Measurements from ENCODE around the gene ASIC2. TPM values are rescaled to one million over a fixed set of nuclear protein-coding genes. Genes with fewer than 3 reads are reported as not detected.

ASIC2 gene
- total and polyA plus RNA-seq, 2 experiments from 2014 or later, result 0.52 to 2.8 TPM

DNA sequence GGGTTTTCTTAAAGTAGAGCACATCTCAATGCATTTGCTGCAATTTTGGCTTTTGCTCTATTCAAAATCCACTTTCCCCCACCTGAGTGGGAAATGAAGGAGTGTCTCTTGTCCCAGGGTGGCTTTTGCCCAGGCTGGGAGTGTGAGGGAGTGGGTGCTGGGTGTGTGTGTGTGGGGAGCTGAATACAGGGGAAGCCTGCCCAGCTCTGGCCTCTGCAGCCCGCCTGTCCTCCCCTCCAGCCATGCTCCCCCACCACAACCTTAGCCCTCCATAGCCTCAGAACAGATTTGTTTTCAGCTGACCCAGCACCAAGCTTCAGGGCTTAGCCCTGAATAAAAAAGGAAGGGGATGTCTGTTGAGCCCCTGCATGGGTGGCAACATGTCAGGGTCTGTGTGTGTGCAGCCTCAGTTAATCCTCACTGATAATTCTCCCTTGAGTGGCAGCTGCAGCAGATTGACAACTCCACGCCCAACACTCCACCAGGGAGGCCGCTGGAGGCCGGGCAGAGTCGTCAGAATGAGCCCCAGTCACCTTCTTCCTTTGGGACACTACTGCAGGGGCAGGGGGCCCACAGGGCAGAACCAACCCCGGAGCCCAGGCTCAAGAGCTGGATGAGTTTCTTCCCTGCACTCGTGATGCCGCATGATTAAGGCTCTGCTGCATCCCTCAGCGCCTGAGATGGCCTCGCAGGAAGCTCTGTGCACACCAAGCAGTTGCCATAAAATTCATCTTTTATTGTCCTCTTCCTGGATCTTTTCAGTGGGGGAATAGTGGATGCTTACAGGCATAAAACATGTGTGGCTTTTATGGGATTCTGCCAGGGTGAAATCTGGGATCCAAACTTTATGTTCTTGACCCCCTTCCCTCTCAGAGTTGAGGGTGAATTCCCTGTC, 246.5 kb downstream of the ASIC2 start:
- no peaks in the 10 kb centered on the region for H3K9me2 ChIP-seq (ENCODE audit: insufficient read depth)
- Mint-ChIP-seq H3K4me1 (peaks cover 2% of the 10 kb centered on the region; the same call in 1 of the 3 replicates), H3K27me3 (ENCODE audit: insufficient read depth, low read depth, poor library complexity) (peaks cover 4% of the 10 kb centered on the region), H3K36me3 (ENCODE audit: low read depth) (no peaks in the 10 kb centered on the region), H3K9me3 (no peaks in the 10 kb centered on the region), H3K4me3 (no peak overlapping the region), H3K27ac (no peak overlapping the region)
- H3K27me3 ChIP-seq (ENCODE audit: insufficient read depth), result no peaks in the 10 kb centered on the region
- no peak overlapping the region for H3K27ac ChIP-seq (ENCODE audit: low read depth)
- H3F3A ChIP-seq (replicated peaks; ENCODE audit: low read depth), result no peaks in the 10 kb centered on the region
- H3K4me2 ChIP-seq, result no peak overlapping the region
- ATAC-seq, result no peak
- no peak overlapping the region for H2AFZ ChIP-seq
- no peak overlapping the region for H3K4me3 ChIP-seq
- TF ChIP-seq EZH2 (IDR thresholded peaks at IDR 0.05; ENCODE audit: low read depth, unreplicated experiment) (no peak), NANOG (IDR thresholded peaks at IDR 0.05; ENCODE audit: borderline replicate concordance) (no peak), JUNB (IDR thresholded peaks at IDR 0.05; ENCODE audit: unreplicated experiment) (no peak), STAT1 (IDR thresholded peaks at IDR 0.05; ENCODE audit: unreplicated experiment) (no peak), ZNF114 (CRISPR knock-in tag; IDR thresholded peaks at IDR 0.05) (no peak)
- TF ChIP-seq, protein P1, sequence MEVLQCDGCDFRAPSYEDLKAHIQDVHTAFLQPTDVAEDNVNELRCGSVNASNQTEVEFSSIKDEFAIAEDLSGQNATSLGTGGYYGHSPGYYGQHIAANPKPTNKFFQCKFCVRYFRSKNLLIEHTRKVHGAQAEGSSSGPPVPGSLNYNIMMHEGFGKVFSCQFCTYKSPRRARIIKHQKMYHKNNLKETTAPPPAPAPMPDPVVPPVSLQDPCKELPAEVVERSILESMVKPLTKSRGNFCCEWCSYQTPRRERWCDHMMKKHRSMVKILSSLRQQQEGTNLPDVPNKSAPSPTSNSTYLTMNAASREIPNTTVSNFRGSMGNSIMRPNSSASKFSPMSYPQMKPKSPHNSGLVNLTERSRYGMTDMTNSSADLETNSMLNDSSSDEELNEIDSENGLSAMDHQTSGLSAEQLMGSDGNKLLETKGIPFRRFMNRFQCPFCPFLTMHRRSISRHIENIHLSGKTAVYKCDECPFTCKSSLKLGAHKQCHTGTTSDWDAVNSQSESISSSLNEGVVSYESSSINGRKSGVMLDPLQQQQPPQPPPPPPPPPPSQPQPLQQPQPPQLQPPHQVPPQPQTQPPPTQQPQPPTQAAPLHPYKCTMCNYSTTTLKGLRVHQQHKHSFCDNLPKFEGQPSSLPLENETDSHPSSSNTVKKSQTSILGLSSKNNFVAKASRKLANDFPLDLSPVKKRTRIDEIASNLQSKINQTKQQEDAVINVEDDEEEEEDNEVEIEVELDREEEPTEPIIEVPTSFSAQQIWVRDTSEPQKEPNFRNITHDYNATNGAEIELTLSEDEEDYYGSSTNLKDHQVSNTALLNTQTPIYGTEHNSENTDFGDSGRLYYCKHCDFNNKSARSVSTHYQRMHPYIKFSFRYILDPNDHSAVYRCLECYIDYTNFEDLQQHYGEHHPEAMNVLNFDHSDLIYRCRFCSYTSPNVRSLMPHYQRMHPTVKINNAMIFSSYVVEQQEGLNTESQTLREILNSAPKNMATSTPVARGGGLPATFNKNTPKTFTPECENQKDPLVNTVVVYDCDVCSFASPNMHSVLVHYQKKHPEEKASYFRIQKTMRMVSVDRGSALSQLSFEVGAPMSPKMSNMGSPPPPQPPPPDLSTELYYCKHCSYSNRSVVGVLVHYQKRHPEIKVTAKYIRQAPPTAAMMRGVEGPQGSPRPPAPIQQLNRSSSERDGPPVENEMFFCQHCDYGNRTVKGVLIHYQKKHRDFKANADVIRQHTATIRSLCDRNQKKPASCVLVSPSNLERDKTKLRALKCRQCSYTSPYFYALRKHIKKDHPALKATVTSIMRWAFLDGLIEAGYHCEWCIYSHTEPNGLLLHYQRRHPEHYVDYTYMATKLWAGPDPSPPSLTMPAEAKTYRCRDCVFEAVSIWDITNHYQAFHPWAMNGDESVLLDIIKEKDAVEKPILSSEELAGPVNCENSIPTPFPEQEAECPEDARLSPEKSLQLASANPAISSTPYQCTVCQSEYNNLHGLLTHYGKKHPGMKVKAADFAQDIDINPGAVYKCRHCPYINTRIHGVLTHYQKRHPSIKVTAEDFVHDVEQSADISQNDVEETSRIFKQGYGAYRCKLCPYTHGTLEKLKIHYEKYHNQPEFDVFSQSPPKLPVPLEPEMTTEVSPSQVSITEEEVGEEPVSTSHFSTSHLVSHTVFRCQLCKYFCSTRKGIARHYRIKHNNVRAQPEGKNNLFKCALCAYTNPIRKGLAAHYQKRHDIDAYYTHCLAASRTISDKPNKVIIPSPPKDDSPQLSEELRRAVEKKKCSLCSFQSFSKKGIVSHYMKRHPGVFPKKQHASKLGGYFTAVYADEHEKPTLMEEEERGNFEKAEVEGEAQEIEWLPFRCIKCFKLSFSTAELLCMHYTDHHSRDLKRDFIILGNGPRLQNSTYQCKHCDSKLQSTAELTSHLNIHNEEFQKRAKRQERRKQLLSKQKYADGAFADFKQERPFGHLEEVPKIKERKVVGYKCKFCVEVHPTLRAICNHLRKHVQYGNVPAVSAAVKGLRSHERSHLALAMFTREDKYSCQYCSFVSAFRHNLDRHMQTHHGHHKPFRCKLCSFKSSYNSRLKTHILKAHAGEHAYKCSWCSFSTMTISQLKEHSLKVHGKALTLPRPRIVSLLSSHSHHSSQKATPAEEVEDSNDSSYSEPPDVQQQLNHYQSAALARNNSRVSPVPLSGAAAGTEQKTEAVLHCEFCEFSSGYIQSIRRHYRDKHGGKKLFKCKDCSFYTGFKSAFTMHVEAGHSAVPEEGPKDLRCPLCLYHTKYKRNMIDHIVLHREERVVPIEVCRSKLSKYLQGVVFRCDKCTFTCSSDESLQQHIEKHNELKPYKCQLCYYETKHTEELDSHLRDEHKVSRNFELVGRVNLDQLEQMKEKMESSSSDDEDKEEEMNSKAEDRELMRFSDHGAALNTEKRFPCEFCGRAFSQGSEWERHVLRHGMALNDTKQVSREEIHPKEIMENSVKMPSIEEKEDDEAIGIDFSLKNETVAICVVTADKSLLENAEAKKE (CRISPR knock-in tag; IDR thresholded peaks at IDR 0.05), result no peak
- TF ChIP-seq, protein P2, sequence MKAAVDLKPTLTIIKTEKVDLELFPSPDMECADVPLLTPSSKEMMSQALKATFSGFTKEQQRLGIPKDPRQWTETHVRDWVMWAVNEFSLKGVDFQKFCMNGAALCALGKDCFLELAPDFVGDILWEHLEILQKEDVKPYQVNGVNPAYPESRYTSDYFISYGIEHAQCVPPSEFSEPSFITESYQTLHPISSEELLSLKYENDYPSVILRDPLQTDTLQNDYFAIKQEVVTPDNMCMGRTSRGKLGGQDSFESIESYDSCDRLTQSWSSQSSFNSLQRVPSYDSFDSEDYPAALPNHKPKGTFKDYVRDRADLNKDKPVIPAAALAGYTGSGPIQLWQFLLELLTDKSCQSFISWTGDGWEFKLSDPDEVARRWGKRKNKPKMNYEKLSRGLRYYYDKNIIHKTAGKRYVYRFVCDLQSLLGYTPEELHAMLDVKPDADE (IDR thresholded peaks at IDR 0.05), result no peak
- H3K4me1 ChIP-seq (ENCODE audit: insufficient read depth), result no peaks in the 10 kb centered on the region
- H3K36me3 ChIP-seq (ENCODE audit: insufficient read depth), result no peaks in the 10 kb centered on the region
- H4K20me1 ChIP-seq (replicated peaks; ENCODE audit: insufficient read depth), result no peaks in the 10 kb centered on the region
- H3K79me2 ChIP-seq (replicated peaks; ENCODE audit: insufficient read depth), result no peaks in the 10 kb centered on the region
- DNase-seq (ENCODE audit: low spot score), result no peak
